Left lung (tissue), 10 donors: ENCODE measurements around the gene NCOA7. TPM values are rescaled to one million over a fixed set of nuclear protein-coding genes. Genes with fewer than 3 reads are reported as not detected.
"Not testable (repeated sequence)": the region's sequence is repeated elsewhere in the genome, so short reads cannot be mapped to it uniquely, and the experiment has no call there.

Experiments used
- ATAC-seq: fragments of 200-7000 bp; cut with Tn5 transposase; one replicate; pipeline ENCODE4 v1.9.1; 2020; ENCODE audit warnings: moderate library complexity
- DNase-seq, 4 donors: peaks; one replicate each; pipeline ENCODE4 v3.0.0-alpha.2; 2013 to 2020
- H3K27ac ChIP-seq, 2 donors: fragments of 200-600 bp; sonication (generic) in 1 of 2; one replicate each; pipeline versions ENCODE4 v1.5.0 to v1.8.0; 2020 to 2021
- H3K27me3 ChIP-seq, 2 donors: fragments of 200-600 bp; sonication (generic) in 1 of 2; one replicate each; pipeline versions ENCODE4 v1.5.0 to v1.8.0; 2020 to 2021
- H3K36me3 ChIP-seq, 2 donors: fragments of 200-600 bp; sonication (generic) in 1 of 2; one replicate each; pipeline versions ENCODE4 v1.5.0 to v1.8.0; 2020 to 2021
- H3K4me1 ChIP-seq, 2 donors: fragments of 200-600 bp; one replicate each; pipeline ENCODE4 v1.8.0; 2021
- H3K4me3 ChIP-seq, 2 donors: fragments of 200-600 bp; sonication (generic) in 1 of 2; one replicate each; pipeline versions ENCODE4 v1.5.0 to v1.8.0; 2020 to 2021; ENCODE audit warnings: mild to moderate bottlenecking in 1 of 2
- H3K9me3 ChIP-seq, 2 donors: fragments of 200-600 bp; sonication (generic) in 1 of 2; one replicate each; pipeline versions ENCODE4 v1.5.0 to v1.8.0; 2020 to 2021
- intact Hi-C, 2 donors: fragments of 100-400 bp; cut with DNase I; formaldehyde crosslinking; loops; one replicate each; pipeline versions ENCODE4 v1.11.2 to v1.14.2; 2022
- polyA plus RNA-seq, 6 donors: library from polyadenylated mRNA; unstranded; fragments of 120-200 nt; gene quantifications; one replicate each; pipeline ENCODE4 v1.2.1, GENCODE V29; 2013; ENCODE audit not compliant: insufficient read length in 6 of 6
- total RNA-seq, 2 donors: library from RNA; stranded (reverse); fragmentation: NEBNext Ultra II Directional; extraction: Animal tissue kit (Norgen Biotek cat#: 25700); gene quantifications; one replicate each; pipeline ENCODE4 v1.2.1, GENCODE V29; 2021
- TF ChIP-seq, protein P1 (sequence below), 2 donors: fragments of 200-600 bp; sonication (generic) in 1 of 2; IDR thresholded peaks; one replicate each; pipeline versions ENCODE4 v1.5.0 to v1.8.0; 2021; ENCODE audit warnings: antibody characterized with exemption in 2 of 2
- donor health status: DM: no; HTN: yes; CAD: no.
- donor health status: DM: no; HTN: no; CAD: no.

Gene NCOA7
- total and polyA plus RNA-seq, 8 donors, result 16.1 to 94.3 (median 18.3) TPM

DNA sequence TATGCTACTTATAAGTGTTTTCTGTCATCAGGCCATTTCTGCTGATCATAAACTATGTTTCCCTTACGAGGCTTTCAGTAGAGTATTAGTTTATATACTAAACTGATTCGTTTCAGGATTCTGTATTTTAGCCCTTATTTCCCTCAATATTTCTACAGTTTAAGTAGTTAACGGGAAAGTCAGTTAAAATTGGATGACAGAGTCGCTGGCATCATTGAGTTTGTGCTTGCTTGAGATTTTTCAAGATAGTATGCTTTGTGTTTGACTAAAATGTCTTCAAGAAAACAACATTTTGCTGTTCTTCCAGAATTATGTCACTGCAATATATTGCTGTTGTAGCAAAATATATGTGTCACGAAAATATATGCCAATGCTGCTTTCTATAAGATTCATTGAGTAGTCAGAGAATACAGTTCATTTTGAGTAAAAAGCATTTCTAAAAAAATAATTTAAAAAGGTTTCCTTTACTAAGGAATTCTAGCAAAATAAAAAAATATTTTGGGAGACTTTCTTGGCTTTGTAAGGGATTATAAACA lies 51.4 kb downstream of the NCOA7 start:
- intact Hi-C loops, result no loop called here
- Histone ChIP-seq H3K36me3 (no peaks in the 10 kb centered on the region), H3K4me1 (peaks cover 0 to 16% of the 10 kb centered on the region in 2 donors), H3K27me3 (no peaks in the 10 kb centered on the region), H3K9me3 (no peaks in the 10 kb centered on the region), H3K4me3 (no peak overlapping the region), H3K27ac (no peak overlapping the region)
- ATAC-seq (no peak), DNase-seq (no peak)
- TF ChIP-seq, protein P1, sequence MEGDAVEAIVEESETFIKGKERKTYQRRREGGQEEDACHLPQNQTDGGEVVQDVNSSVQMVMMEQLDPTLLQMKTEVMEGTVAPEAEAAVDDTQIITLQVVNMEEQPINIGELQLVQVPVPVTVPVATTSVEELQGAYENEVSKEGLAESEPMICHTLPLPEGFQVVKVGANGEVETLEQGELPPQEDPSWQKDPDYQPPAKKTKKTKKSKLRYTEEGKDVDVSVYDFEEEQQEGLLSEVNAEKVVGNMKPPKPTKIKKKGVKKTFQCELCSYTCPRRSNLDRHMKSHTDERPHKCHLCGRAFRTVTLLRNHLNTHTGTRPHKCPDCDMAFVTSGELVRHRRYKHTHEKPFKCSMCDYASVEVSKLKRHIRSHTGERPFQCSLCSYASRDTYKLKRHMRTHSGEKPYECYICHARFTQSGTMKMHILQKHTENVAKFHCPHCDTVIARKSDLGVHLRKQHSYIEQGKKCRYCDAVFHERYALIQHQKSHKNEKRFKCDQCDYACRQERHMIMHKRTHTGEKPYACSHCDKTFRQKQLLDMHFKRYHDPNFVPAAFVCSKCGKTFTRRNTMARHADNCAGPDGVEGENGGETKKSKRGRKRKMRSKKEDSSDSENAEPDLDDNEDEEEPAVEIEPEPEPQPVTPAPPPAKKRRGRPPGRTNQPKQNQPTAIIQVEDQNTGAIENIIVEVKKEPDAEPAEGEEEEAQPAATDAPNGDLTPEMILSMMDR (IDR thresholded peaks at IDR 0.05), result no peak

DNA sequence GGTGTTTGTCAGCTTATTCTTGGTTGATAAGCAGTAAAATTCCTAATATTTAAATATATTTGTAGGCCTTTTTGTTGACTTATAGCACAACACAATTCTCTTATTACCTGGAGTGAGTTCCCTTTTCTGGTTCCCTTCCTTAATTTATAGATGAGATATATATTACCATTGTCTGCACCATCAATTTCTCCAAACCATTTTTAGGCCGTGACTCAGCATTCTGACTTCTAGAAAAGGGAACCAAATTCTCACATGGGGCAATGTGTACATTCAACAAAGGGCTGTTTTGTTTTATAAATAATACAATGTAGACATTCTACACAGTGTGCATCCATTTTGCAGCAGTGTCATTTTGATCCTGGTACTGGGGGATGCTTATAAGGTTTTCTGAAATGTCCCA lies 52.8 kb downstream of the NCOA7 start:
- Histone ChIP-seq H3K9me3 (no peaks in the 10 kb centered on the region), H3K27ac (no peak overlapping the region), H3K36me3 (no peaks in the 10 kb centered on the region), H3K4me3 (no peak overlapping the region), H3K27me3 (no peaks in the 10 kb centered on the region), H3K4me1 (peaks cover 0 to 12% of the 10 kb centered on the region in 2 donors)
- no peak for ATAC-seq
- intact Hi-C loops, result no loop called here
- DNase-seq, result no peak
- TF ChIP-seq, protein P1 (IDR thresholded peaks at IDR 0.05), result no peak

DNA sequence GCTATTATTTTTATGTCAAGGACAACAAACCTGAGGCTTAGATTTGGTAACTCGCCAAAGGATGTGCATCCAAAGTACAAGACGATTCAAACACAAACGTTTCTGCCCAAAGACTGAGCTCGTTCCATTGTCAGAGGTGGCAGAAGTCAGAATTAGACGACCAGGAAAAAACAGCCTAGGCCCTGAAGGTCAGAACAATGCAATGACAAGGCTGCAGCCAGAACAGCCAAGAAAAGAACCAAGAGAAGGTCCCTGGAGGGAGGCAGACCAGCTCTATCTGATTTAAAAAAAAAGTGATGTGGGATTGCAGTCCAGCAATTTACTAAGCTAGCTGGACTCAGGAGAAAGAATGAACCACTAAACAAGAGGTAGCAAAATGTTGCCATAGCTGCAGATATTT lies 54.2 kb downstream of the NCOA7 start:
- Histone ChIP-seq H3K27me3 (no peaks in the 10 kb centered on the region), H3K36me3 (no peaks in the 10 kb centered on the region), H3K27ac (no peak overlapping the region), H3K4me1 (peaks cover 0 to 12% of the 10 kb centered on the region in 2 donors), H3K9me3 (no peaks in the 10 kb centered on the region), H3K4me3 (no peak overlapping the region)
- DNase-seq, result no peak
- no peak for ATAC-seq
- intact Hi-C loops, result no loop called here
- TF ChIP-seq, protein P1 (IDR thresholded peaks at IDR 0.05), result no peak

DNA sequence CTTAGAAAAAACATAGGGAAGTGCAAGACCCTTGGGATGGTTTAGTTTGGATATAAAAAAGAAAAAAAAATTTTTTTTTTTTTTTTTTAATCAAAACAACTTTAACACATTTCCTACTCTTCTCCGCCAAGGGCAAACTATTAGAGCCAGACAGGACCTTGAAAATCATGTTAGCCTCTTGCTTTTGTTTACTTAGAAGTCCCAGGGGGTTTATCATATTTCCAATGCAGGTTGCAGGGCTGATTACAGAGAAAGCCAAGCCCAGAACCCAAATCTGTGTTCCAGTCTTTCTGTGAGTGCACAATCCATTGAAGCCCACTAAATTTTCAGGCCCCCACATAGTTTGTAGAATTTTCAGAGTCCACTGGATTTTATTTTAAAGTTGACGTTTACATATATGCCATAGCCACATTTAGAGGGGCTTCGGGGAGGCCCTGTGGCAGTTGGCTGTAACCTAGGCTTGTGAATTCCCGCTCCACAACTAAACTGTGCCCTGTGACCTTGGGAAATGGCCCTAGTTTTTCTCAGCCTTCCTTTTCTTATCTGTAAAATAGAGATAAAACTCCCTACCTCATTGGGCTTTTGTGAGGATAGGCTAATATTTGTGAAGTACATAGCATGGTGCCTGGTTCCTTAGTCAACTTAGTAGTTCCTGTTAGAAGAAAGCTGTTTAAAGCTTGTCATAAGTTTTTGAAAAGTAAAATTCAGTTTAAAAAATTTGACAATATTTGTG lies 55.7 kb downstream of the NCOA7 start:
- no peak for ATAC-seq
- H3K4me3 ChIP-seq, result no peak overlapping the region
- intact Hi-C loops, result no loop called here

DNA sequence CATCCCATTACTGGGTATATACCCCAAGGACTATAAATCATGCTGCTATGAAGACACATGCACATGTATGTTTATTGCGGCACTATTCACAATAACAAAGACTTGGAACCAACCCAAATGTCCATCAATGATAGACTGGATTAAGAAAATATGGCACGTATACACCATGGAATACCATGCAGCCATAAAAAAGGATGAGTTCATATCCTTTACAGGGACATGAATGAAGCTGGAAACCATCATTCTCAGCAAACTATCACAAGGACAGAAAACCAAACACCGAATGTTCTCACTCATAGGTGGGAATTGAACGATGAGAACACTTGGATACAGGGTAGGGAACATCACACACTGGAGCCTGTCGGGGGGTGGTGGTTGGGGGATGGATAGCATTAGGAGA lies 57.5 kb downstream of the NCOA7 start:
- H3K27me3 ChIP-seq, ATAC-seq: not testable (repeated sequence)
- peaks cover 0 to 10% of the 10 kb centered on the region in 2 donors for H3K4me1 ChIP-seq

More for the DNA sequence above, 55.7 kb downstream of the NCOA7 start:
- H3K4me1 ChIP-seq, result peaks cover 0 to 12% of the 10 kb centered on the region in 2 donors
- no peaks in the 10 kb centered on the region for H3K36me3 ChIP-seq
- H3K27me3 ChIP-seq, result no peaks in the 10 kb centered on the region
- no peak for DNase-seq
- no peak overlapping the region for H3K27ac ChIP-seq
- TF ChIP-seq, protein P1 (IDR thresholded peaks at IDR 0.05), result no peak
- no peaks in the 10 kb centered on the region for H3K9me3 ChIP-seq

More for the DNA sequence above, 57.5 kb downstream of the NCOA7 start:
- DNase-seq, H3K9me3 ChIP-seq, H3K27ac ChIP-seq, intact Hi-C loops, H3K4me3 ChIP-seq, H3K36me3 ChIP-seq: not testable (repeated sequence)
